Measurements from ENCODE around the gene PARD3. TPM values are rescaled to one million over a fixed set of nuclear protein-coding genes. Genes with fewer than 3 reads are reported as not detected.

PARD3 gene
- total RNA-seq, 6 experiments from 2014 or later = 19.1 to 27.8 (median 22.0) TPM

DNA sequence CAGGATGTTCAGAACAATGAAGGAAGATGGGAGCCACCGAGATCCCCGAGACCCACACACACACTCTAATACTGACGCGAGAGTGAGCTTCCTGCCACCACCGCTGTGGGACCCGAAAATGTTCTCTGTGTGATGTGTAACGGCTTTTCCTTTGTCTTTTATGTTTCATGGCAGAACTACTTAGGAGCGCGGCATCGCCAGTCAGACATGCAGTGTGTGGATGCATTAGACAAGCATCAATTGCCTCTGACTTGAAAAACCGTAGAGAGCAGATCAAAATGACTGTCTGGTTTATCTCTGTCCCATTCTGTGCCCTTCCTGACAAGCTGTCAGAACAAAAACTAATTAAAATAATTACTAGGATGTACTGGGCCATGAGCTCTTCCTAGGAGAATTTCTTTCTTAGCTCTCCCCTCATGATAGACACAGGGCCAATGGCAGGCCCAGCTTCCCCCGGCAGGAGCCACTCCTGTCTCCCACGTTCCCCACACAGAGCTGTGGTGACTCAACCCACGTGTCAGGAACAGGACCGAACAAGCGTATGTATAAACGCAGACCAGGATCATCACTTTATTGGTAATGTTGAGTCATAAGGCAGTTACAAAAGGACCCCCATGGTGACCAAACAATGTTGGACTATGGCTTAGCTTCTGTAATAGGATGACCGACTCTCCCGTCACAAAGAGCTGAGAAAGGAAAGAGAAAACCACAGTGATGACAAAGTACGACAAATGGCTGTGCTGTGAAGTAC lies 705.0 kb downstream of the PARD3 start:
- Histone ChIP-seq H3K4me3 (no peak overlapping the region), H3K4me1 (no peaks in the 10 kb centered on the region), H3K36me3 (peaks cover 0 to 2% (median 0%) of the 10 kb centered on the region in 4 donors), H3K27ac (no peak overlapping the region), H3K9me3 (no peaks in the 10 kb centered on the region), H3K27me3 (no peaks in the 10 kb centered on the region)
- no peak for DNase-seq
- ATAC-seq = no peak
- TF ChIP-seq, protein P1, sequence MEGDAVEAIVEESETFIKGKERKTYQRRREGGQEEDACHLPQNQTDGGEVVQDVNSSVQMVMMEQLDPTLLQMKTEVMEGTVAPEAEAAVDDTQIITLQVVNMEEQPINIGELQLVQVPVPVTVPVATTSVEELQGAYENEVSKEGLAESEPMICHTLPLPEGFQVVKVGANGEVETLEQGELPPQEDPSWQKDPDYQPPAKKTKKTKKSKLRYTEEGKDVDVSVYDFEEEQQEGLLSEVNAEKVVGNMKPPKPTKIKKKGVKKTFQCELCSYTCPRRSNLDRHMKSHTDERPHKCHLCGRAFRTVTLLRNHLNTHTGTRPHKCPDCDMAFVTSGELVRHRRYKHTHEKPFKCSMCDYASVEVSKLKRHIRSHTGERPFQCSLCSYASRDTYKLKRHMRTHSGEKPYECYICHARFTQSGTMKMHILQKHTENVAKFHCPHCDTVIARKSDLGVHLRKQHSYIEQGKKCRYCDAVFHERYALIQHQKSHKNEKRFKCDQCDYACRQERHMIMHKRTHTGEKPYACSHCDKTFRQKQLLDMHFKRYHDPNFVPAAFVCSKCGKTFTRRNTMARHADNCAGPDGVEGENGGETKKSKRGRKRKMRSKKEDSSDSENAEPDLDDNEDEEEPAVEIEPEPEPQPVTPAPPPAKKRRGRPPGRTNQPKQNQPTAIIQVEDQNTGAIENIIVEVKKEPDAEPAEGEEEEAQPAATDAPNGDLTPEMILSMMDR (IDR thresholded peaks at IDR 0.05) = no peak
- no peak for TF ChIP-seq POLR2A (IDR thresholded peaks at IDR 0.05)
- WGBS (ENCODE audit: insufficient coverage, low coverage, low lambda C conversion rate, missing lambda C conversion rate) = 89% methylated on average over 19 of the region's 20 CpGs
- intact Hi-C loops (cut with DNase I) = no loop called here

DNA sequence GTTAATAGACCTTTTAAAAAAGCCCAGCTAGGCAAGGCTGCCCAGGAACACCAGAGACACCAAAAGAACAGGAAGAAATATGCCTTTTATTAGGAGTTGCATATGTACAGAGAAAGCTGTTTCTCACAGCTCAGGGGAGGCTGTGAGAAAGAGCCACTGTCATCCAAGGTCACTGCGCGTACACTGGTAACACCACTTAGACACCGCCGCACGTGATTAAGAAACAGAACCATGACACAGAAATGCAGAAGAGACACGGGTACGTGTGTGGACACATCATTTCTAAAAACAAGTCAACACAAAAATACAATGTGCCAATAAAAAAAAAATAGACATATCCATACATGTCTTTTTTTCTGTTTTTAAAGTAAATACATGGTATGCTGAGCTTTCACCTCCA lies 705.6 kb downstream of the PARD3 start:
- no peaks in the 10 kb centered on the region for H3K27me3 ChIP-seq
- TF ChIP-seq, protein P1 (IDR thresholded peaks at IDR 0.05) = no peak
- no peak for TF ChIP-seq POLR2A (IDR thresholded peaks at IDR 0.05)
- intact Hi-C loops (cut with DNase I) = no loop called here
- no peaks in the 10 kb centered on the region for H3K9me3 ChIP-seq
- H3K27ac ChIP-seq = no peak overlapping the region
- no peaks in the 10 kb centered on the region for H3K4me1 ChIP-seq
- peaks cover 0 to 2% (median 0%) of the 10 kb centered on the region in 4 donors for H3K36me3 ChIP-seq
- ATAC-seq (no peak), DNase-seq (no peak)
- no peak overlapping the region for H3K4me3 ChIP-seq
- WGBS (ENCODE audit: insufficient coverage, low coverage, low lambda C conversion rate, missing lambda C conversion rate) = 92% methylated on average over 7 of the region's 7 CpGs

DNA sequence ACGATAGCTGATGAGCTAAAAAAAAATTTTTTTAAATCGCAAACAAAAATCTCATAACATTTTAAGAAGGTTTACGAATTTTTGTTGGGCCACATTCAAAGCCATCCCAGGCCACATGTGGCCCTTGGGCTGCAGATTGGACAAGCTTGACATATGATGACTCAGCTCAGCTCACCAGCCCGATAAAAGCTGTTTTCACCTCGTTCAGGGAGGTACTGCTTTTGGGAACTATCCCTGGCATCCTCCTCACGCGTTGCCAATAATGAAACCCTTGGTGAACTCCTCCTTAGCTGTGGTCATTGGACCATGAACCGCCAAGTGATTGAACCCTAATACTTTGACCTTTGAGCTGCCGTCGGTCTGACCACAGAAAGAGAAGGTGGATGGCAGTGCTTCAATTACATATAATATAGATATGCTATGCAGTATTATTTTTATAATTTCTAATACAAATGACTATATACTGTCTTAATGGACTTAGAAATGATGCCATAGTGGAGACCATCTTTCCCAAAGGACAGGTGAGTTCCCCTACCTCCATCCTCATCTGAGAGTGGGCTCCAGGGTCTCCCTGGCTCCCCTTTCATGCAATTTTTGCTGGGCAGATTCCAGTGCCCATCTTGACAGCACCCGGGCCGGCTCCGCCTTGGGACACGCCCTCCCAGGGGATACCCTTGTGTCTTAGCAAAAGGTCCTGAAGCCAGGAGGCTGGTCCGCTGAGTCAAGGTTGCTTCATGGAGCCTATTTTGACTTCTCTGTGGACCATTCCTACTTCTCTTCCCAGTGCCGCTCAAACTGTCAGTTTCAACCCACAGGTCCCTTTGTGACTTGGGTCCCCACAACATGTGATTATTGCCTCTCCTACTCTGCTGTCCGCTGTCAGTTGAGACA lies 707.2 kb downstream of the PARD3 start:
- intact Hi-C loops (cut with DNase I) = no loop called here
- Histone ChIP-seq H3K9me3 (no peaks in the 10 kb centered on the region), H3K4me1 (no peaks in the 10 kb centered on the region), H3K4me3 (no peak overlapping the region), H3K36me3 (peaks cover 0 to 2% (median 0%) of the 10 kb centered on the region in 4 donors), H3K27me3 (no peaks in the 10 kb centered on the region), H3K27ac (no peak overlapping the region)
- TF ChIP-seq POLR2A (IDR thresholded peaks at IDR 0.05) = no peak
- TF ChIP-seq, protein P1 (IDR thresholded peaks at IDR 0.05) = no peak
- 63% methylated on average over 11 of the region's 17 CpGs for WGBS (ENCODE audit: insufficient coverage, low coverage, low lambda C conversion rate, missing lambda C conversion rate)
- DNase-seq = no peak
- ATAC-seq = peak in 1 of 4 donors; percentile 28

DNA sequence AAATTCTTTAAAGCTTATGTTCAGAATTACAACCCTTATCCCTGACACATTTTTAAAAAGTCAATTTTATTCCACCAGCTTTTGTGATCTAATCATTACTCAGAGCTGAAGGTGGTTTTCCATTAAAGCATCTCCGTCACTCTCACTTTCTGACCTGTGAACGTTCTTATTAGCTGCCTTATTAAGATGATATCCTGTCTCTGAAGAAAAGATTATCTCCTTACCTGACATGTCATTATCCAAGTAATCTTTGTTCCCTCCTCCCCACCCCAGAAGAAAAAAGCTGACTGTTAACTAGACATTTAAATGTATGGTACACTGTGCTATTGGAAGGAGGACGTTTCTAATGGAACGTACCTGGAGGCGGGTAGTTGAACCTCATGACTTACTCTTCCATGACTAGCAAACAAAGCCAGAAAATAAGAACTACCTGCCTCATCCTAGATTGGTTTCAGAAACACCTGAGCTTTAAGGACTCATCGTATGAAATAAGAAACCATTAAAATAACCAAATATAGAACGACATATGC lies 708.7 kb downstream of the PARD3 start:
- H3K4me3 ChIP-seq = no peak overlapping the region
- WGBS (ENCODE audit: insufficient coverage, low coverage, low lambda C conversion rate, missing lambda C conversion rate) = 89% methylated on average over 7 of the region's 7 CpGs
- peaks cover 0 to 2% (median 0%) of the 10 kb centered on the region in 4 donors for H3K36me3 ChIP-seq
- ATAC-seq (no peak), DNase-seq (no peak)
- TF ChIP-seq, protein P1 (IDR thresholded peaks at IDR 0.05) = no peak
- TF ChIP-seq POLR2A (IDR thresholded peaks at IDR 0.05) = no peak
- no peaks in the 10 kb centered on the region for H3K4me1 ChIP-seq
- no peaks in the 10 kb centered on the region for H3K27me3 ChIP-seq
- intact Hi-C loops (cut with DNase I) = no loop called here
- no peak overlapping the region for H3K27ac ChIP-seq
- H3K9me3 ChIP-seq = no peaks in the 10 kb centered on the region
